IMR-90 (cell line): ENCODE measurements around the gene CERS6. TPM values are rescaled to one million over a fixed set of nuclear protein-coding genes. Genes with fewer than 3 reads are reported as not detected.

Experiments
- ATAC-seq: fragments of 200-7000 bp; cut with Tn5 transposase; 2 replicates; pipeline ENCODE4 v1.9.1; 2020; ENCODE audit warnings: low read depth, mild to moderate bottlenecking, moderate library complexity
- BruUV-seq: library from RNA; stranded (reverse); fragments of 400-500 nt; replicated peaks from 2 replicates; lab custom pipeline; 2021; lab: Mats Ljungman, UMichigan
- CTCF ChIA-PET: fragments of 300-600 bp; formaldehyde crosslinking; extraction: SDS; loops from one replicate; lab custom pipeline; 2021; ENCODE audit warnings: antibody characterized with exemption; lab: Yijun Ruan, JAX
- POLR2A ChIA-PET: fragments of 300-600 bp; sonication (Branson Sonifier 250); formaldehyde crosslinking; loops from one replicate; lab custom pipeline; 2022; ENCODE audit warnings: antibody characterized with exemption; ENCODE audit not compliant: unreplicated experiment; lab: Charles Lee
- DNase-seq: peaks from one replicate; pipeline ENCODE4 v3.0.0; 2013
- H2AFZ ChIP-seq: replicated peaks from 2 replicates; pipeline ENCODE3; 2013; ENCODE audit warnings: low read length, mild to moderate bottlenecking; ENCODE audit not compliant: poor library complexity
- H2AK5ac ChIP-seq: 2 replicates; pipeline ENCODE4 v1.6.1; 2013; ENCODE audit warnings: low read depth, low read length, inconsistent platforms
- H2AK9ac ChIP-seq: replicated peaks from 2 replicates; pipeline ENCODE3; 2013; ENCODE audit warnings: mild to moderate bottlenecking, low read depth, low read length, moderate library complexity; ENCODE audit not compliant: poor library complexity
- H2BK120ac ChIP-seq: 2 replicates; pipeline ENCODE4 v1.6.1; 2013; ENCODE audit warnings: low read depth, low read length, inconsistent platforms
- H2BK15ac ChIP-seq: 3 replicates; pipeline ENCODE4 v1.6.1; 2013; ENCODE audit warnings: low read depth, low read length, inconsistent platforms
- H2BK20ac ChIP-seq: 2 replicates; pipeline ENCODE4 v1.6.1; 2013; ENCODE audit warnings: low read depth, mild to moderate bottlenecking, inconsistent platforms, low read length, moderate library complexity
- H2BK5ac ChIP-seq: 2 replicates; pipeline ENCODE4 v1.6.1; 2013; ENCODE audit warnings: mild to moderate bottlenecking, low read depth, low read length, inconsistent platforms; ENCODE audit not compliant: poor library complexity, severe bottlenecking
- H3K14ac ChIP-seq: replicated peaks from 2 replicates; pipeline ENCODE4 v1.6.1; 2013; ENCODE audit warnings: low read depth, low read length, inconsistent platforms
- H3K18ac ChIP-seq: 2 replicates; pipeline ENCODE4 v1.6.1; 2013; ENCODE audit warnings: low read depth, low read length, control low read depth
- H3K23ac ChIP-seq: 2 replicates; pipeline ENCODE4 v1.6.1; 2013; ENCODE audit warnings: low read depth, low read length, inconsistent platforms
- H3K27ac ChIP-seq: 2 replicates; pipeline ENCODE4 v1.5.1; 2013; ENCODE audit warnings: mild to moderate bottlenecking, control low read depth, low read length; ENCODE audit not compliant: insufficient read depth
- H3K27me3 ChIP-seq: 2 replicates; pipeline ENCODE4 v1.6.1; 2013; ENCODE audit warnings: low read length; ENCODE audit not compliant: control insufficient read depth, insufficient read depth
- H3K36me3 ChIP-seq: 2 replicates; pipeline ENCODE4 v1.6.1; 2013; ENCODE audit warnings: low read length, mixed read lengths; ENCODE audit not compliant: control insufficient read depth, insufficient read depth
- H3K4ac ChIP-seq: 2 replicates; pipeline ENCODE4 v1.6.1; 2013; ENCODE audit warnings: low read depth, low read length, inconsistent platforms
- H3K4me1 ChIP-seq: 2 replicates; pipeline ENCODE4 v1.6.1; 2013; ENCODE audit warnings: low read length, mixed read lengths; ENCODE audit not compliant: control insufficient read depth, insufficient read depth
- H3K4me2 ChIP-seq: 2 replicates; pipeline ENCODE4 v1.6.1; 2013; ENCODE audit warnings: low read depth, mild to moderate bottlenecking, control low read depth, low read length, moderate library complexity
- H3K4me3 ChIP-seq: 2 replicates; pipeline ENCODE4 v1.5.1; 2013; ENCODE audit warnings: low read depth, mild to moderate bottlenecking, control low read depth, low read length, moderate library complexity; ENCODE audit not compliant: insufficient read depth
- H3K56ac ChIP-seq: 2 replicates; pipeline ENCODE4 v1.6.1; 2013; ENCODE audit warnings: low read length, inconsistent platforms; ENCODE audit not compliant: insufficient read depth; ENCODE audit errors: extremely low read depth
- H3K79me1 ChIP-seq, 2 experiments: 2 replicates each; pipeline ENCODE4 v1.6.1; 2013; ENCODE audit warnings: low read length in 2 of 2, inconsistent platforms in 1 of 2, low read depth in 1 of 2
- H3K9ac ChIP-seq: 2 replicates; pipeline ENCODE4 v1.6.1; 2013; ENCODE audit warnings: low read depth, low read length, control low read depth
- H3K9me1 ChIP-seq: 2 replicates; pipeline ENCODE4 v1.6.1; 2013; ENCODE audit warnings: low read length, inconsistent platforms; ENCODE audit not compliant: insufficient read depth
- H3K9me3 ChIP-seq: 2 replicates; pipeline ENCODE4 v1.6.1; 2013; ENCODE audit warnings: low read length; ENCODE audit not compliant: control insufficient read depth, insufficient read depth
- H4K20me1 ChIP-seq: 2 replicates; pipeline ENCODE4 v1.6.1; 2013; ENCODE audit warnings: low read length, inconsistent platforms; ENCODE audit not compliant: insufficient read depth
- H4K5ac ChIP-seq: 2 replicates; pipeline ENCODE4 v1.6.1; 2013; ENCODE audit warnings: mild to moderate bottlenecking, low read depth, low read length, control low read depth
- H4K8ac ChIP-seq, 2 experiments: 2 replicates each; pipeline ENCODE4 v1.6.1; 2013; ENCODE audit warnings: low read depth in 2 of 2, low read length in 2 of 2, control low read depth in 1 of 2, inconsistent platforms in 1 of 2
- H4K91ac ChIP-seq: 2 replicates; pipeline ENCODE4 v1.6.1; 2013; ENCODE audit warnings: low read depth, low read length, inconsistent platforms; ENCODE audit not compliant: insufficient read depth
- BHLHE40 ChIP-seq: fragments of 150-350 bp; IDR thresholded peaks from 2 replicates; pipeline ENCODE4 v1.6.1; 2016; ENCODE audit warnings: mild to moderate bottlenecking, low read depth, low read length
- CEBPB ChIP-seq: IDR thresholded peaks from 2 replicates; pipeline ENCODE4 v1.6.1; 2012; ENCODE audit warnings: low read depth, low read length, improper control_type of control experiment
- CHD1 ChIP-seq: IDR thresholded peaks from 2 replicates; pipeline ENCODE4 v1.6.1; 2012; ENCODE audit warnings: low read depth, low read length, improper control_type of control experiment
- FOS ChIP-seq: fragments of 150-350 bp; IDR thresholded peaks from 2 replicates; pipeline ENCODE4 v1.6.1; 2016; ENCODE audit warnings: low read depth, low read length
- POLR2A ChIP-seq: IDR thresholded peaks from 2 replicates; pipeline ENCODE4 v1.6.1; 2012; ENCODE audit warnings: mild to moderate bottlenecking, low read depth, low read length
- RCOR1 ChIP-seq: IDR thresholded peaks from 2 replicates; pipeline ENCODE4 v1.6.1; 2012; ENCODE audit warnings: mild to moderate bottlenecking, low read length, improper control_type of control experiment; ENCODE audit not compliant: insufficient replicate concordance
- RFX5 ChIP-seq: IDR thresholded peaks from 2 replicates; pipeline ENCODE4 v1.8.0; 2012; ENCODE audit warnings: low read depth, mild to moderate bottlenecking, low read length, moderate library complexity
- SMC3 ChIP-seq: fragments of 150-350 bp; IDR thresholded peaks from 2 replicates; pipeline ENCODE4 v1.6.1; 2016; ENCODE audit warnings: low read depth, mild to moderate bottlenecking, antibody characterized with exemption, low read length, moderate library complexity
- WGBS, 2 experiments: methylation state at CpG; one replicate each; pipeline versions ENCODE4 v1.1.5 to v1.1.7; 2013; ENCODE audit warnings: missing lambda C conversion rate in 2 of 2; ENCODE audit not compliant: insufficient read length in 1 of 2; ENCODE audit errors: extremely low coverage in 2 of 2; 5-methylcytosine and 5-hydroxymethylcytosine counted together
- dilution Hi-C: fragments of 300-500 bp; cut with HindIII; formaldehyde crosslinking; loops from one replicate; pipeline ENCODE4 v1.14.3; 2018; ENCODE audit warnings: low sequenced_read_pairs; ENCODE audit not compliant: unreplicated experiment
- in situ Hi-C: fragments of 300-500 bp; cut with MboI; formaldehyde crosslinking; loops from 3 replicates; pipeline ENCODE4 v1.14.3; 2019; ENCODE audit warnings: low sequenced_read_pairs, inconsistent platforms, mixed read lengths
- intact Hi-C: fragments of 100-400 bp; cut with micrococcal nuclease; formaldehyde crosslinking; loops from 2 replicates; pipeline ENCODE4 v1.10.0; 2022
- polyA plus RNA-seq, 3 experiments: library from polyadenylated mRNA; depleted of rRNA; stranded (reverse); fragments of >200 nt; gene quantifications; 2 replicates each; pipeline ENCODE4 v1.2.3, GENCODE V29; 2012; ENCODE audit warnings: low replicate concordance in 1 of 3
- total RNA-seq: library from RNA; depleted of rRNA; stranded (reverse); fragments of >200 nt; gene quantifications from 2 replicates; pipeline ENCODE4 v1.2.3, GENCODE V29; 2012
- TF ChIP-seq, protein P1 (sequence below): conservative IDR thresholded peaks from 2 replicates; pipeline ENCODE4 v1.5.1; 2012; ENCODE audit warnings: mild to moderate bottlenecking, low read depth, low read length, improper control_type of control experiment

The CERS6 gene
- total and polyA plus RNA-seq, 2 of the 4 experiments (the other 2 are of a cell fraction) = 2.1 to 5.7 TPM

DNA sequence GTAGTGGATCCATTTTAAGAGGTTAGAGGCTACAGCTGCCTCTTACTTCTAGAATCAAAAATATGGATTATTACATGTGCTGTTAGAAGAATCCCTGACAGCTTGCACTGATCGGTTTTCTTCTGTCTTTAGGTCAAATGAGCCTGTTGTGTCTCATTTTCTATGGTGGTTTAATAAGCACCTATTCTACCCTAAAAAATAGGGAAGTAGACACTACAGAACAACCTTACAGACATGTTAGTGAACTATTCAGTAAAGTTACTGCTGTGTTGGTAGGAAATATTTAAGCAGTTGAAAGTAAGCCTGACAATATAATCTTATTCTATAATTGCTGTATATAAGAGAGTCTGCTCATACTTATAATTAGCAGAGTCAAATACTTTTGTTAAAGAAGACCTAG is 177.8 kb downstream of the CERS6 start:
- no peak overlapping the region for H4K91ac ChIP-seq
- no peak overlapping the region for H2AK5ac ChIP-seq
- H3K14ac ChIP-seq = no peak overlapping the region
- H3K36me3 ChIP-seq = no peaks in the 10 kb centered on the region
- H3K4me1 ChIP-seq = peaks cover 8% of the 10 kb centered on the region
- no peak overlapping the region for H2AK9ac ChIP-seq
- H2BK20ac ChIP-seq = no peak overlapping the region
- no peak overlapping the region for H3K4me2 ChIP-seq
- POLR2A ChIA-PET = no interaction called here
- H3K27me3 ChIP-seq = no peaks in the 10 kb centered on the region
- no peak overlapping the region for H3K9ac ChIP-seq
- no peak overlapping the region for H3K56ac ChIP-seq
- intact Hi-C loops = no loop called here
- H3K9me3 ChIP-seq = no peaks in the 10 kb centered on the region
- in situ Hi-C loops = no loop called here
- no peak overlapping the region for H2BK5ac ChIP-seq
- no peak overlapping the region for H4K5ac ChIP-seq
- TF ChIP-seq RFX5 (no peak), SMC3 (no peak), RCOR1 (no peak), FOS (no peak), POLR2A (no peak), BHLHE40 (no peak), CEBPB (no peak), CHD1 (no peak)
- TF ChIP-seq, protein P1, sequence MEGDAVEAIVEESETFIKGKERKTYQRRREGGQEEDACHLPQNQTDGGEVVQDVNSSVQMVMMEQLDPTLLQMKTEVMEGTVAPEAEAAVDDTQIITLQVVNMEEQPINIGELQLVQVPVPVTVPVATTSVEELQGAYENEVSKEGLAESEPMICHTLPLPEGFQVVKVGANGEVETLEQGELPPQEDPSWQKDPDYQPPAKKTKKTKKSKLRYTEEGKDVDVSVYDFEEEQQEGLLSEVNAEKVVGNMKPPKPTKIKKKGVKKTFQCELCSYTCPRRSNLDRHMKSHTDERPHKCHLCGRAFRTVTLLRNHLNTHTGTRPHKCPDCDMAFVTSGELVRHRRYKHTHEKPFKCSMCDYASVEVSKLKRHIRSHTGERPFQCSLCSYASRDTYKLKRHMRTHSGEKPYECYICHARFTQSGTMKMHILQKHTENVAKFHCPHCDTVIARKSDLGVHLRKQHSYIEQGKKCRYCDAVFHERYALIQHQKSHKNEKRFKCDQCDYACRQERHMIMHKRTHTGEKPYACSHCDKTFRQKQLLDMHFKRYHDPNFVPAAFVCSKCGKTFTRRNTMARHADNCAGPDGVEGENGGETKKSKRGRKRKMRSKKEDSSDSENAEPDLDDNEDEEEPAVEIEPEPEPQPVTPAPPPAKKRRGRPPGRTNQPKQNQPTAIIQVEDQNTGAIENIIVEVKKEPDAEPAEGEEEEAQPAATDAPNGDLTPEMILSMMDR = no peak
- no peak overlapping the region for H2AFZ ChIP-seq
- H2BK15ac ChIP-seq = no peak overlapping the region
- H3K9me1 ChIP-seq = peaks cover 8% of the 10 kb centered on the region; the same call in 1 of the 2 replicates
- no peaks in the 10 kb centered on the region for H4K20me1 ChIP-seq
- no peak overlapping the region for H4K8ac ChIP-seq
- no peak overlapping the region for H3K23ac ChIP-seq
- dilution Hi-C loops = no loop called here
- no peak overlapping the region for H2BK120ac ChIP-seq
- no peak overlapping the region for H3K27ac ChIP-seq
- no TSS peak for BruUV-seq
- DNase-seq (no peak), ATAC-seq (no peak)
- no peak overlapping the region for H3K18ac ChIP-seq
- no peak overlapping the region for H3K4ac ChIP-seq
- H3K4me3 ChIP-seq = no peak overlapping the region
- CTCF ChIA-PET = interaction anchor here (1.2 kb wide), 1 partner anchor 19 kb away, joined by 3 read pairs; no protein-coding TSS in a partner anchor
- WGBS, 2 experiments = no CpG with 5 or more reads among the region's 1 CpG
- no peaks in the 10 kb centered on the region for H3K79me1 ChIP-seq
